GOT3 (cell line): ENCODE data around the gene TRIO.

ENCODE experiments used
- DNase-seq: peaks from one replicate; lab custom pipeline; 2025; ENCODE audit warnings: mixed read lengths; lab: John Stamatoyannopoulos, UW

The TRIO gene

DNA sequence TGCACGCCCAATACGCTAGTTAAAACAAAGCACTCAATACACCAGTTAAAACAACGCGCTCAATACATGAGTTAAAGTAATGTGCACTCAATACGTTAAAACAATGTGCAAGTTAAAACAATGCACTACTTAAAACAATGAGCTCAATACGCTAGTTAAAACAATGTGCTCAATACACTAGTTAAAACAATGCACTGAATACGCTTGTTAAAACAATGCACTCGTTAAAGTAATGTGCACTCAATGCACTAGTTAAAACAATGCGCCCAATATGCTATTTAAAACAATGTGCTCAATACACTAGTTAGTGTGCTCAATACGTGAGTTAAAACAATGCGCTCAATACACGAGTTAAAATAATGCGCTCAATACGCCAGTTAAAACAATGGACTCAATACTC, 185.0 kb downstream of the TRIO start:
- no peak for DNase-seq

DNA sequence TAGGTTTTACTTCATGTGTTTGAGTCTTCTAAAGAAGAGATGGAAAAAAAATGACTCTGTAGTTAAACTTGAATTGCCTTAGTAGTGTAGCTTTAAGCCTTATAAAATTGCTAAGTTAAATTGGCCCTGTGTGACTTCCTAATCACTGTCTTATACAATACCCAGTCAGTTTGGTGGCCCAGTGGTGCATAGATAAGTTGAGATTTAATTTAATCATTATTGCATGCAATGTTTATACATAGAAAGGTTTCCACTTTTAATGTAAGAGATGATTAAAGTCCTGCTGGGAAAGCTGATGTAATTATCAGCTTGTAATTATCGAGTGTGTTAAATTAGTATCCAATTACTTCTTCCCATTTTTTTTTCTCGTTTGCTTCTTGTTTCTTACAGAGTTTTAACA, 187.1 kb downstream of the TRIO start:
- no peak for DNase-seq

DNA sequence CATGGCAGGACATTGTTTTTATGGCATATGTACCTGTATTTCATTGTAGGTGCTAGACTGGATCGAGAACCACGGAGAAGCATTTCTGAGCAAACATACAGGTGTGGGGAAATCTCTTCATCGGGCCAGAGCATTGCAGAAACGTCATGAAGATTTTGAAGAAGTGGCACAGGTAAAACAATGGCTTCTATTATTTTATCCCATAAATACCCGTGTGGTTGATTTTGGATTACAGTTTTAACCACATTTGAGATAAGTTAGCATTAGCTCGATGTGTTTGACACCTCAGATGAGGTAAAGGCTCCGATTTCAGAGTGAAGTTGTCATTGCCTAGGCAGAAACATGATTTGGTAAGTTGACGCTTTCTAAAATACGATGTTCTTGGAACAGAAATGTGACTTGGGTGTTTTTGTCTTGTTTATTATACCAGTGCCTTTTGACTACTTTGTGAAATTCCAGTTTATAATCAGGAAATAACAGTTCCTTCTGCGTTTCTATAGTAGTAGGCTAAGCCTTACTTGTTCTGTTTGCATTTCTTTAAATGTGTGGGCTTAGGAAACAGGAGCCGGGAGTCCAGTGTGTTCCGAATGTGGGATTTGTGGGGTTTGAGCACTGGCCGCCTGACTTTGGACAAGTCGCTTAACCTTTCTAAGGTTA, 187.7 kb downstream of the TRIO start:
- no peak for DNase-seq

DNA sequence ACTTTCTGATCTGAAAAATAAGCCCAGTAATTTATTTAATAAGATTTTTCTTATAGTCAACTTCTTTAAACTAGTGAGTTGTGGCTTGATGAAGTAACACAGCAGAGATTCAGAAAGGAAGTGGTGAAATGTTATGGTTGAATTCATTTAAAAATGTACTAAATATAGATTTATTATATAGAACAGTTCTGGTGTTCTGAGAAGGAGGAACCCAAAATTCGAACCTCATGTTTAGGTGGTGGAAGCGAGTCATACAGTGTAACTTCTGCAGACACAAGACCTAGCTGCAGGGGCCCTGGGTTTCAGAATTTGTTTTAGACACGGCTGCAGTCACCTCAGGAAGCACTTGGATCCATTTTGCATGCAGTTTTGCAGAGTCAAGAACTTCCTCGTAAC, 188.2 kb downstream of the TRIO start:
- no peak for DNase-seq

DNA sequence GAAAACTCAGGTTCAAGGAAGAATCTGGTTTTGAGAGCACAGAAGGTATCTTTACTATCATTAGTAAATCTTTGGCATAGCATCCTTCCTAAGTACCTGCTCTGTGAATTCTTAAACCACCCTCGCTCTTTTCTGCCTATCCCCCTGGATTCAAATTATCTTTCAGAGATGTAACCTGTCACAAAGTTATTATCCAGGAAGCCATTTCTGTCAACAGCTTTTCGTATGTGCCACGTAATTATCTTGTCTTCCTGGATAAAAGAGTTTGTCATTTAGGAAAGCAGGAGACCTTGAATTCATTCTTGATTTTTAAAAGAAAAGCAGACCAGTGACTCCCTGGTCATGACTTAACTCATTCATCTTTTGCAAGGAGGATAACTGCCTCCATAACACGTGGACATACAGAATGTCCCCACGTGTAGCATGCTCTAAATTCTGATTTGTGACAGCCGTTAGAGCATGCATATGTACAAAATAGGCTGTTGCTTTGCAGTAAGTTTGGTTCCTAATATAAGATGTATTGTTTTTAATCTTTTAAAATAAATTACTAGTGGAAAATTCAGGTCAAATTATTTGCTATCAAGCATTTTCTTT, 189.0 kb downstream of the TRIO start:
- no peak for DNase-seq

DNA sequence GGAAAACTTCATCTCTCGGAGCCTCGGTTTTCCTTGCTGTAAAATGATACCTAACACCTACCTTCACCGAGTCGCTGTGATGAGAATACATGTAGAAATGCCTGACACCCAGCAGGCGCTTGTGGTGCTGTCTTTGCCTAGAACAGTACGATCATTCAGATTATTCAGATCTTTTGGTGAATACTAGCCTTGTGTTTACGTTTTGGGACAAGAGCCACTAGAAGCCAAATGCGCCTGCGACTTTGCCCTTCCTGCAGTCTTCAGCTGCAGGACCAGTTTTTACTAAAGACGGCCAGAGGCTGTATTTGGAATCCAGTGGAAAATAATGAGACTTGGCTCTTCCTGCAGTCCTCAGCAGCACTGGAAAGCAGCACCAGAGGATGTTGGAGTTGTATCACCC, 189.6 kb downstream of the TRIO start:
- no peak for DNase-seq

DNA sequence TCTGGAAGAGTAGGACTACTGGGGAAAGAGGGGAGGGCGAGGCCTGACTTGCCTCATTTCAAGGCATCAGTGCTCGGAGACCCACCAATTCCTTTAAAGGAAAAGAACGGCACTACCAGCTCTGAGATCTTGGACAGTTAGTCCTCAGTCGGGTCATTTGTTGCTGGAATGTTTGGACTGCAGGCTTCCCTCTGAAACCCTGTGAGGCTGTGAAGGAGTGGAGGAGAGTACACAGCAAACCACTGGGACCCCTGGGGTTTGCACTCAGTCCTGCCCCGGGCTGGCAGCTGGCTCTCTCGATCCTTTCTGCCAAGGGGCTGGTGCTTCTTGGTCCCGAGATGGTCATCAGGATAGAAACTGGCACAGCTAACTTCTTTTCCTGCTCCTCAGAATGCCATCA, 194.5 kb downstream of the TRIO start:
- no peak for DNase-seq

DNA sequence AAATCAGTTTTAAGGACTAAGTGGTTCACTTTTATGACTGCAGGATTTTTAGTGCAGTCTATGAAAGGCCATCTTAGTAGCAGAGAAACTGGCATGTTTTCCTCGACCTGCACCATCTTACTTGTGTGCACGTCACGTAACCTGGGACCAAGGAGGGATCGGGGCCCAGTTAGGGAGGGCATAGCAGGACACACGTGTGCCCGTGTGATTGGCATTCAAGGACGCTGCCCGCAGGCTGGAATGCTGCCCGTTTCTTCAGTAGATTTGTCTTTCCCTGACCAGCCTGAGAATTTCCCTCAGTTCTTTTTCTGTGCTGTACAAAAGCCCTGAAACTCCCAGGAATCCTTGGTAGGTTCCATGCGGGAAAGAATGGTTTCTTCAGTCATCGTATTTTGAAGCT, 196.3 kb downstream of the TRIO start:
- DNase-seq, result no peak

DNA sequence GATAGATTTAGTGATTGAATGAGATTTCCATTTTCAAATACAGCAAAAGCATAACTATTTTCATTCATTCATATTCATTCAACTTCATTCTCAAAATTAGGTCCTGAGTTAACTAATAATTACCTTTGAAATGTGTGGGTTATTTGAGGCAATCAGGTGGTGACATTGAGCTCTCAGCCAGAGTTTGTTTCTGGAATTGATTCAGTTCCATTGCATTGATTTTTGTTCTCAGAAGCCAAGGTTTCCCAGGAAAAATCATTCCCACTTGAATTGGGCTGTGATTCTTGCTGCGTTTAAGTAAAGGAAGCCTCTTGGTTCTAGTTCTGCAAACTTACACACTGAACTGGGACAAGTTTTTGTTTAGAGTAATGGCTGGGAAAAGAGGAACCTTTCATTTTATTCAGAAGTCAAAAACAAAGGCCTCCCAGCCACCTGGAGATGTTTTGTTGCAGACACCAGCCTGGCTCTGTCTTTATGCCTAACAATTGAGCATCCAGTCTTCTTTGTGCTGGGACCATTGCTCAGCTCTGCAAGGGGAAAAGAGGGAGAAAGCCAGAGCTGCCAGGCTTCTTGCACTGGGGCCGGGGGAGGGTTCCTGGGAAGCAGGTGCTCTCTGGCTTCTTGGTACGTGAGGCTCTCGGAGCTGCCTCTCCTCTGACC, 198.6 kb downstream of the TRIO start:
- no peak for DNase-seq

DNA sequence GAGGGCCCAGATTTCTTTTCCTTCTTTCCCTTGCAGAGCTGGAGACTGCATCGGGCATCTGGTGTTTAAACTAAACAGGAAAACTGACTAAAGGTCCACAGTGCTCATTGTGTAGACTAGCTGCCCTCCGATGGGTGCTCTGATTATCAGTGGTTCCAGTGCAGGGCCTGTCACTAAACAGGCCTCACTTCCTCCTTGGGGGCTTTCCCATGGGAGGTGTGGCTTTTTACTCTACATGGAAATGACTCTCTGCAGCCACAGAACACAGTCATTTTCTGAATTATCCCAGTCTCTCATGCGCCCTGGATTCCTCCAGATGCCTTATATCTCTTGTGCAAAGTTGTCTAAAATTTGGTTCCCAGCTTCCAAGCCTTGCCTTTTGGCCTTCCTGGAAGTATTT, 199.2 kb downstream of the TRIO start:
- DNase-seq, result no peak

DNA sequence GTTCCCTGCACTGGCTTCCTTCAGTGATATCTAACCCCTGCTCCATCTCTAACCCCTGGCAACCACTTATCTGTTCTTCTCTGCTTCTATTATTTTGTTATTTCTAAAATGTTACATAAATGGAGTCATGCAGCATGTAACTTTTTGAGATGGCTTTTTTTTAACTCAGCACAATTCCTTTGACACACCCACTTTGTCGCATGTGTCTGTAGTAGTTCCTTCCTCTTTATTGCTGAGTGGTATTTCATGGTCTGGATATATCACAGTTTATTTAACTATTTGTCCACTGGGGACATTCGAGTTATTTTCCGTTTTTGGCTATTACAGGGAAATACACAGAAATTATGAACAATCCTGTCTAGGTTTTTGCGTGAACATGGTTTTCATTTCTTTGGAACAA, 200.2 kb downstream of the TRIO start:
- DNase-seq, result no peak

DNA sequence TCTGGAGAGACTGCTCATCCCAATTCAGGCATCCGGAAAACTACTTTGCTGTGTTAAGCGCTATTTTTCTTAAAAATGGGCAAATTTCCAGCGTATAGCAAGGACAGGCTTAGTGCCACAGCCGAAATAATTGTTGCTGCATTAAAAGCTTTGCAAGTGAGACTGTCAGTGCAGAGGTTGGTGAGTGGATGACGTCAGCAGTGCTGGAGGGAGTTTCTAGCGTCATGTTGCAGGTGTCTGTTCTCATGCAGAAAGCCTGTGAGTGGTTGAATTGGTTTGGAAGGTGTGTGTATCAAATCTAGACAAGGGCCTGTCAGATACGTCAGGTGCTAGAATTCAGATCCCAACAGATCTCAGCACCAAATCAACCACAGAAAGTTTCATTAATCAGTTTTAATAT, 204.4 kb downstream of the TRIO start:
- no peak for DNase-seq

DNA sequence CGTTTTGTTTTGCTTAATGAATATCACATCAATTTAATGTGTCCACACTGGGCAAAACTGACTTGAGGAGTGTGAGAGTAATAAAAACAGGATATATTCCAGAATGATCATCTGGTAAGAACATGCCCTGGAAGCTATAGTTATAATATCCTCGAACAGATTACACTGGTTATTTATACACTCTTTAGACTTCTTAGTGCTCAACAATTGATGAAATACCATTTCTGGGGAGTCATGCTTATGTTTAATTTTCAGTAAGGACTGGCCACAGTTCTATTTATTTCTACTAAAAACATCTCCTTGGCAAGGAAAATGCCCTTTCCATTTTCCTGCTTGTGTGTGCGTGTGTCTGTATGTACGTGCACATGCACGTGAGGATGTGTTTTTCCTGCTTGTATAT, 205.0 kb downstream of the TRIO start:
- DNase-seq, result no peak

DNA sequence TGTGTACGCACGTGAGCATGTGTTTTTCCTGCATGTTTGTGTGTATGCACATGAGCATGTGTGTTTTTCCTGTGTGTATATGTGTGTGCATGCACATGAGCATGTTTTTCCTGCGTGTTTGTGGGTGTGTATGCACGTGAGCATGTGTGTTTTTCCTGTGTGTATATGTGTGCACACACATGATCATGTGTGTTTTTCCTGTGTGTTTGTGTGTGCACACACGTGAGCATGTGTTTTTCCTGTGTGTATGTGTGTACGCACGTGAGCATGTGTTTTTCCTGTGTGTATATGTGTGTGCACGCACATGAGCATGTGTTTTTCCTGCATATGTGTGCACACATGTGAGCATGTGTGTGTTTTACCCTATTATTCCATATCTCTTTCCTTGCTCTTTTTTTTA, 205.9 kb downstream of the TRIO start:
- DNase-seq, result no peak

DNA sequence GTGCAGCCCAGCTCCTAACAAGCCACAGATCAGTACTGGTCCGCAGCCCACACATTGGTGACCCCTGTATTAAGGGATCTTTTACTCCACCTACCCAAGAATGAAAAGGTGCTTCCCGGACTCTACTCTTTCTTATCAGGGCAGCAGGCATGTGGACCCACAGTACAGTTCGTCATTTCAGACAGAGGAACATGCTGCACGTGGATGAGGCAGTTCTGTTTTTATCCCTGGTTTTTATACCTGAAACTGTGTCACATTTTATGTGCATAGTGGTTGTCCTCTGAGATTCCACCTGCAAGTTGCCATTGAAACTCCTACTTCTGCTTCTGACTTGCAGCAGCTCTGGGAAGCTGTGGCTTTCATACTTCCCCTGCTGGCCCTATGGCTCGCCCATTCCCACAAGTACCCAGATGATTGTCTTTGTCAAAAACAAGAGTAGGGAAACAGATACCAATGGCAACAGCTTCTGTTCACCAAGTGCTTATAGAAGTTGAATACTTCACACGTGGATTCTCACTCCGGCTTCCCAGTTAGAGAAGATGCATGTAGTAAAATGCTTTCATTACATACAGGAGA, 208.0 kb downstream of the TRIO start:
- DNase-seq, result no peak

DNA sequence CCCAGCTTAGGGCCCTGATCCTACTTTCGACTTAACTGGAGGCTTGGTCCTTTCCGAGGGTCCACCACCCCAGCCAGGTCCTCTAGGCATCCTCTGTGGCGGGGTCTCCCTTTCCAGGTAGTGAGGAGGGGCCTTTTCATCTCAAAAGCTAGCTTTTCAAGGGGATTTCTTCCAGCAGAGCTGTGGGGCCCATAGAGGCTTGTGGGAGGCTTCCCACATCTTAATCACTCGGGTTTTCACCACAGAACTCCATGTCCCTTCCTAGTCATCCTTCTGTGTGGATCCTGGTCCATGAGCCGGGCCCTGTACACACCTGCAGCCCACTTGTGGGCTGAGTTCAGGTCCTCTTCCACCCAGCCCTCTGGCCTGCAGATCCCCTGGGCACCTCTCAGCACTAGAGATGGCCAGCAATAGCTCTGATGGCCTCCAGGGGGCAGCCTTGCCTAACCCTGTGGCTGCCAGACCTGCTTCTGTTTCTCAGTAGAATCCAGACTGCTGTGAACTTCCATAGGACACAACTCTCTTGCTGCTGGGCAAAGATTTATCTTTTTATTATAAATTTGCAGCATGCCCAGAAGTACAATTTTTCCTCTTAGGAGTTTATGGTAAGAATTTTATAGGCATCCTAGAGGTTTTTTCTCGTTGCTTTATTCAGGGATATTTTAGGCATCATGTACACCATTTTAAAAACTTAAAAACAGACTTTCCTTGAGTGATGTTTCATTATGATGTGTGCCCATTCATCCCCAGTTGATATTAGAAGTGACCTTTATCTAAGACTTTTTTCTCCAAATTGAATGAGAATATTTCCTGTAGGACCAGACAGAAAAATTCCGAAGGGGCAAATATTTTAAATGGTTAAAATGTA, 208.9 kb downstream of the TRIO start:
- DNase-seq, result no peak

DNA sequence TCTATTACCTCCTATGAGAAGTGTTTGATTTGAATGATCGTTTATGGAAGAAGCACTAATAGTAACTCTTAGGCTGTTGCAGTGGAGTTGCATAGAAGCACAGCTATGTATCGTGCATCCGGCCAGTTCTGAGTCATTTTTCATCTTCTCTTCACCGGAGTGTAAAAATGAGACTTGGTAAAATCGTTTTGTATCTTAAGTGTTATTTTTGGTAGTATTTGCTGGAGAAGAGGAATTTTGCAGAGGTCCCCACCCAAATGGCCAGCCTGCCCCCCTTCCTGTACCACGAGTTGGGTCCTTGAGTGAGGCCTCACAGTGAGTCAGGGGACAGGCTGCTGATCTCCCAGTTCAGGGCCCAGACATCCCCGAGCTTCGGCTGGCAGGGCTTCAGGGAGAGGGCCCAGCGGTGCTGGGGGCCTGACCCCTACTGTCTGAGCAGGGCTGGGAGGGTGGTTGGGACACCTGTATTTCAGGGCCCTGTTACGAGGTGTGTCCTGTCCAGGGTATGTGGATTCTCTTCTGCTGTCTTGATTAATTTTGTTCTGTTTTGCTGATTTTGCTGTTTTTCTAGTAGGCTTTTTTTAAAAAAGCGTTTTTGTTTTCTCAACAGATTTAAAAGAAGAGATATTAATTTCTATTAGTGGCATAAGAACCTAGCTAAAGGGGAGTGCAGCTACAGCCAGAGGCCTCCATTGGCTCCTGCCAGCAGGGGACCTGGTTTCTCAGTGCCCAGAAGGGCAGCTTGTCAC, 210.8 kb downstream of the TRIO start:
- no peak for DNase-seq

DNA sequence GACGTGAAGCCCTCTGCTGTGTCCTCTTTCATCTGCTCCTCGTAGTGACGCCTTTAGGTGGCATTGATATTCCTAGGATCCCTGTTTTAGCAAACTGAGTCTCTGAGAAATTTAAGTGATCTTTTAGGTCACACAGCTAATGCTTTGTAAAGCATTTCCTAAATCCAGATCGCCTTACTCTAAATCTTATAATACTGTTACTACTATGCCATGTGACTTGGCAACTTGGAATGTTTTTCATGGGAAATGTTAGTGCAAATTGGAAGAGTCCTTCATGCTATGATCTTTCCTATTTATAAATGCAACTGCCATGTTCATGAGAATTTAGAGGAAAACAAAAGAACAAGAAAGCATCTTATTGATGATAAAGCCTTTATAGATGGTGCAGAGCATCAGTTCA, 212.2 kb downstream of the TRIO start:
- no peak for DNase-seq

DNA sequence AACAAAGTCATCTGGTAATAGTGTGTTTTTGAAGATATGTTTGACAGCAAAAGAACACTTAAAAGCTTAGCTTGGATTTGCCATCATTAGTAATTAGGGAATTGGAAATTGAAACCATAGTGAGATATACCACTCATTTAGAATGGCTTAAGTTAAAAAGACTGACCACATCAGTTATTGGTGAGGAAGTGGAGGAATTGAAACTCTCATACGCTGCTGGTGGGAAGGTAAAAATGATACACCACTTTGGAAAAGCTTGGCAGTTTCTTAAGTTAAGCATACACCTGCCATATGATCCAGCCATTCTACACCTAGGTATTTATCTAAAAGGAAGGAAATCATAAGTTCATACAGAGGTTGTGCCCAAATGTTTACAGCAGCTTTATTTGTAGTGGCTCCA, 213.2 kb downstream of the TRIO start:
- no peak for DNase-seq

DNA sequence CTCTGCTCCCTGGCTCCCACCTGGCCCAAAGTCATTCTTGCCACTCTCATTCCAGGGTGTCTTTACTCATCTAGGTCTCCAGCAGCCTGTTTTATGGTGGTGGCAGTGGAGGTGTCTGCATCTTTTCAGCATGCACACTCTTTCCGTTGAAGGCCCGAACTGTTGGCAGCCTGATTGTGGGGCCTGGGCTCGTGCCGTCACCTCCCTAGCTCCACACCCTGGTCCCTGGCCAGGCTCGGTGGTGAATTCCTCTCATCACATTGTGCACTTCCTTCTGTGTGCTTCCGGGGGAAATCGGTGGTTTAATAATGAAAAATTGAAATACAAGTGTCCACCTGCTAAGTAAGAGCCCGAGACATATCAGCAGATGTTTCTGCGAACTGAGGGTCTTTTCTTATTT, 214.3 kb downstream of the TRIO start:
- no peak for DNase-seq

DNA sequence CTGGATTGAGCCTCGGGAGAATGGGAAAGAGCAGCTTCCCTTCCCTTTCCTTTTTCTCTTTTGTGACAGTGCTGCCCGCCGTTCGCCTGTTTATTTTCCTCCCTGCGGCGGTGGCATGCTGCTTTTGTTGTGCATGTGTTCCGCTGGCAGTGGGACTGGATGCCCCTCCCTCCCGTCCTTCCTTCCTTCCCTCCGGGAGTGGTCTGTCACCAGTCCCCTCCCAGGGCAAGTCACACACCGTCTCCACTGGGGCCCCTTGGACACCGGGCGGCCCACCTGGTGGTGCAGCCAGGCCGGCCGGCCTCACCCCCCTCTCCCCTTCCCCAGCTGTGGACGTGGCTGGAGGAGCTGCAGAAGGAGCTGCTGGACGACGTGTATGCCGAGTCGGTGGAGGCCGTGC, 214.7 kb downstream of the TRIO start:
- DNase-seq, result no peak

DNA sequence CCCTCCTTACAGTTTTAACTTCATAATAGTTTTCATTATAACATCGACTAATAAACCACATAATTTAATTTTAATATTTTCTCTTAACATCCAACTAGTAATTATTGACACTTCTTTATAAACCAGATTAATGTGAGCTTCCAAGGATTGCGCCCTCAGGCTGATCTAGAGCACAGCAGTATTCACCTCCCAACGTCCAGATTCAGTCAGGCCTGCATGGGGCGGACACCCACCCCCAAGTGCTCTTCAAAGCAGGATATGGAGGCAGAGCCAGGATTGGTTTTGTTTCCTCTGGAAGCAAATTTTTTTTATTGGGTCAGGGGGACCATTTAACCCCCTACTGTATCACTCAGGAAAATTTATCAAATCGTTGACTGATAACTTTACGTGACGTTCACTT, 215.4 kb downstream of the TRIO start:
- no peak for DNase-seq
